Measurements from ENCODE around the gene PPP1R3E.
A peak's percentile ranks its signal among the peaks of the same experiment; 100 is the strongest.
"Not testable (repeated sequence)": the region's sequence is repeated elsewhere in the genome, so short reads cannot be mapped to it uniquely, and the experiment has no call there.

The PPP1R3E gene

GRCh38 chr14:23297096-23297495, 5.6 kb downstream of the PPP1R3E start:
- DNase-seq: no peak

GRCh38 chr14:23296012-23296777, 6.5 kb downstream of the PPP1R3E start:
- DNase-seq: no peak

GRCh38 chr14:23294734-23295561, 7.7 kb downstream of the PPP1R3E start:
- DNase-seq: peak; percentile 65

GRCh38 chr14:23286902-23287479, 15.7 kb downstream of the PPP1R3E start:
- DNase-seq: no peak

GRCh38 chr14:23286020-23286901, 16.4 kb downstream of the PPP1R3E start, which contains the start of gene HOMEZ:
TSS of gene HOMEZ (minus strand) at chr14:23286132. CDS start at chr14:23285952, 180 bp downstream.
- peak; percentile 99 for DNase-seq

- DNase-seq: no peak
Observed at GRCh38 chr14:23285530-23286019, 17.1 kb downstream of the PPP1R3E start.

GRCh38 chr14:23284654-23285529, 17.8 kb downstream of the PPP1R3E start:
- peak; percentile 15 for DNase-seq

- no peak for DNase-seq
Observed at GRCh38 chr14:23281247-23281646, 21.4 kb downstream of the PPP1R3E start.

GRCh38 chr14:23277928-23278327, 24.7 kb downstream of the PPP1R3E start:
- DNase-seq: not testable (repeated sequence)

- no peak for DNase-seq
Observed at GRCh38 chr14:23277189-23277588, 25.5 kb downstream of the PPP1R3E start.

- DNase-seq: no peak
Observed at GRCh38 chr14:23275412-23275811, 27.2 kb downstream of the PPP1R3E start.

GRCh38 chr14:23269193-23269592, 33.5 kb downstream of the PPP1R3E start:
- DNase-seq: no peak

- DNase-seq: not testable (repeated sequence)
Observed at GRCh38 chr14:23260849-23261248, 41.8 kb downstream of the PPP1R3E start.

GRCh38 chr14:23259426-23259825, 43.2 kb downstream of the PPP1R3E start:
- no peak for DNase-seq

GRCh38 chr14:23258256-23258655, 44.4 kb downstream of the PPP1R3E start:
- no peak for DNase-seq

GRCh38 chr14:23252420-23253333, 50.0 kb downstream of the PPP1R3E start:
- no peak for DNase-seq

GRCh38 chr14:23252006-23252405, 50.7 kb downstream of the PPP1R3E start:
- DNase-seq: no peak

GRCh38 chr14:23249824-23250223, 52.8 kb downstream of the PPP1R3E start:
- no peak for DNase-seq

- DNase-seq: no peak
Observed at GRCh38 chr14:23248601-23249000, 54.1 kb downstream of the PPP1R3E start.

Data from activated CD4-positive, alpha-beta T cell treated with anti-CD3 and anti-CD28 coated beads for 48 hours (primary cell).